HEK293 (cell line): ENCODE data around the gene SEM1.

ENCODE experiments used
- EGR2 ChIP-seq: fragments of 450-650 bp; formaldehyde crosslinking; IDR thresholded peaks from 2 replicates; pipeline ENCODE4 v1.5.1; 2016; ENCODE audit warnings: low read depth, missing biosample characterization, missing genetic modification characterization
- FEZF1 ChIP-seq: fragments of 450-650 bp; formaldehyde crosslinking; IDR thresholded peaks from 2 replicates; pipeline ENCODE4 v1.5.1; 2016; ENCODE audit warnings: missing biosample characterization, missing genetic modification characterization
- GLIS2 ChIP-seq: fragments of 450-650 bp; formaldehyde crosslinking; IDR thresholded peaks from 2 replicates; pipeline ENCODE4 v1.5.1; 2016; ENCODE audit warnings: missing biosample characterization, missing genetic modification characterization
- HOXD13 ChIP-seq: sonication (generic); formaldehyde crosslinking; IDR thresholded peaks from 2 replicates; pipeline ENCODE4 v1.8.0; 2022; ENCODE audit warnings: missing genetic modification reagents, borderline replicate concordance
- WT1 ChIP-seq: fragments of 450-650 bp; formaldehyde crosslinking; IDR thresholded peaks from 2 replicates; pipeline ENCODE4 v1.5.1; 2016; ENCODE audit warnings: missing biosample characterization, missing genetic modification characterization
- ZFP37 ChIP-seq: fragments of 450-650 bp; formaldehyde crosslinking; IDR thresholded peaks from 2 replicates; pipeline ENCODE4 v1.5.1; 2016; ENCODE audit warnings: missing biosample characterization, missing genetic modification characterization
- ZNF132 ChIP-seq: fragments of 450-650 bp; formaldehyde crosslinking; IDR thresholded peaks from 2 replicates; pipeline ENCODE4 v1.5.1; 2017; ENCODE audit warnings: missing biosample characterization, missing genetic modification characterization, borderline replicate concordance
- ZNF155 ChIP-seq: fragments of 450-650 bp; formaldehyde crosslinking; IDR thresholded peaks from 2 replicates; pipeline ENCODE4 v1.5.1; 2016; ENCODE audit warnings: missing biosample characterization, missing genetic modification characterization
- ZNF175 ChIP-seq: fragments of 450-650 bp; formaldehyde crosslinking; IDR thresholded peaks from 2 replicates; pipeline ENCODE4 v1.5.1; 2016; ENCODE audit warnings: missing biosample characterization, missing genetic modification characterization
- ZNF214 ChIP-seq: fragments of 450-650 bp; formaldehyde crosslinking; IDR thresholded peaks from 2 replicates; pipeline ENCODE4 v1.5.1; 2017; ENCODE audit warnings: missing biosample characterization, mild to moderate bottlenecking, missing genetic modification characterization, borderline replicate concordance
- ZNF24 ChIP-seq: fragments of 450-650 bp; formaldehyde crosslinking; IDR thresholded peaks from 2 replicates; pipeline ENCODE4 v1.5.1; 2016; ENCODE audit warnings: missing biosample characterization, missing genetic modification characterization
- ZNF302 ChIP-seq: fragments of 450-650 bp; formaldehyde crosslinking; IDR thresholded peaks from 2 replicates; pipeline ENCODE4 v1.5.1; 2016; ENCODE audit warnings: missing biosample characterization, missing genetic modification characterization, low read depth
- ZNF335 ChIP-seq: fragments of 450-650 bp; formaldehyde crosslinking; conservative IDR thresholded peaks from 2 replicates; pipeline ENCODE4 v1.5.1; 2016; ENCODE audit warnings: missing biosample characterization, missing genetic modification characterization
- ZNF394 ChIP-seq: fragments of 450-650 bp; formaldehyde crosslinking; IDR thresholded peaks from 2 replicates; pipeline ENCODE4 v1.5.1; 2016; ENCODE audit warnings: missing biosample characterization, missing genetic modification characterization, mild to moderate bottlenecking, moderate library complexity, borderline replicate concordance
- ZNF530 ChIP-seq: fragments of 450-650 bp; formaldehyde crosslinking; IDR thresholded peaks from 2 replicates; pipeline ENCODE4 v1.5.1; 2016; ENCODE audit warnings: low read depth, missing biosample characterization, missing genetic modification characterization
- ZNF558 ChIP-seq: fragments of 450-650 bp; formaldehyde crosslinking; IDR thresholded peaks from 2 replicates; pipeline ENCODE4 v1.5.1; 2016; ENCODE audit warnings: missing biosample characterization, missing genetic modification characterization
- ZNF629 ChIP-seq: fragments of 450-650 bp; formaldehyde crosslinking; IDR thresholded peaks from 2 replicates; pipeline ENCODE4 v1.5.1; 2017; ENCODE audit warnings: missing biosample characterization, missing genetic modification characterization
- ZNF677 ChIP-seq: fragments of 450-650 bp; IDR thresholded peaks from 2 replicates; pipeline ENCODE4 v1.5.0; 2018; ENCODE audit warnings: missing biosample characterization, mild to moderate bottlenecking, missing genetic modification characterization, moderate library complexity
- ZNF707 ChIP-seq: fragments of 450-650 bp; formaldehyde crosslinking; IDR thresholded peaks from 2 replicates; pipeline ENCODE4 v1.5.1; 2016; ENCODE audit warnings: missing biosample characterization, missing genetic modification characterization
- ZNF776 ChIP-seq: fragments of 450-650 bp; formaldehyde crosslinking; IDR thresholded peaks from 2 replicates; pipeline ENCODE4 v1.5.0; 2017; ENCODE audit warnings: missing biosample characterization, missing genetic modification characterization, borderline replicate concordance
- TF ChIP-seq, protein P1 (sequence below): fragments of 450-650 bp; formaldehyde crosslinking; IDR thresholded peaks from 2 replicates; pipeline ENCODE4 v1.5.1; 2017; ENCODE audit warnings: missing biosample characterization, mild to moderate bottlenecking, missing genetic modification characterization, moderate library complexity
- TF ChIP-seq, protein P2 (sequence below): fragments of 450-650 bp; formaldehyde crosslinking; IDR thresholded peaks from 2 replicates; pipeline ENCODE4 v1.5.1; 2016; ENCODE audit warnings: missing biosample characterization, missing genetic modification characterization
- TF ChIP-seq, protein P3 (sequence below): IDR thresholded peaks from 2 replicates; pipeline ENCODE4 v1.6.1; 2011; ENCODE audit warnings: mild to moderate bottlenecking, low read depth, low read length, borderline replicate concordance
- TF ChIP-seq, protein P4 (sequence below): fragments of 450-650 bp; formaldehyde crosslinking; IDR thresholded peaks from 2 replicates; pipeline ENCODE4 v1.5.1; 2016; ENCODE audit warnings: missing biosample characterization, missing genetic modification characterization
- TF ChIP-seq, protein P5 (sequence below): fragments of 450-650 bp; formaldehyde crosslinking; IDR thresholded peaks from 2 replicates; pipeline ENCODE4 v1.5.1; 2016; ENCODE audit warnings: missing biosample characterization, missing genetic modification characterization

Gene SEM1

DNA sequence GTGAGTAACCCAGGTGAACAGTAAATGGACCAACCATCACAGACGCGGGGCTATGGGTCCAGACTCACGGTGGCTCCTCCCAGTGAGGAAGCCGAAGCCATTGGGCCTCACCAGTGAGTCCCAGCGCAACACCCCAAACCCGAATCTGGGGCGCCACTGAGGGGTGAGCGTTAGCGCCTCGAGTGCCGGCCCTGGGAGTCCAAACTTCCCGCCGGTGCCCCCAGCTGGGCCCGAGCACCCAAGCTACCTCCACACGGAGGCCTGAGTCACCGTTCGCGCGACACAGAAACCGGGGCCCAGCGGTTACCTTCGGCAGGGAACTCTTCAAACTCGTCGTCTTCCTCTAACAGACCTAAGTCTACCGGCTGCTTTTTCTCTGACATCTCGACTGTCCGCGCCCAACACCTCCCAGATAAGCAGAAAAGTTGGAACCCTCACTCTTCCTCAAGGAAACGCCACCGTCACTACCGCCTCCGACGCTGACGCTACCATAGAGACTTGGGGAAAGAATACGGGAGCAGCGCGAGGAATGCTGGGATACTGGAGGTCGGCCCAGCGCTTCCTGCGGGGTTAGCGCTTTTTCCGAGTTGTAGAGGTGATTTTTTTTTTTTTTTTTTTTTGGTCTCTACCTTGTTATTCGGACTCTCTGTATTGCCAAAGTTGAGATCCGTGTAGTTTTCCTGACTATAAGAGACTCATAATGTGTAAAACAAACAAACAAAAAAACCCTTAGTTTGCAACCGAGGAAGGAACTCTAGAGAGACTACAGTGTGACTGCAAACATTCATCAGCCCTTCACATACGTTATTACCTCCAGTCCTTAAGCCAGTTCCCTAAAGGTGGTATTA is at the start of gene SEM1 (continued):
- no peak for TF ChIP-seq HOXD13 (CRISPR knock-in tag)
- no peak for TF ChIP-seq ZNF558 (tag by site-specific recombination)
- TF ChIP-seq ZNF175 (tag by site-specific recombination), result no peak
- TF ChIP-seq GLIS2, result peak; percentile 84
- no peak for TF ChIP-seq ZNF707 (tag by site-specific recombination)
- TF ChIP-seq ZNF132, result no peak
- TF ChIP-seq, protein P1, sequence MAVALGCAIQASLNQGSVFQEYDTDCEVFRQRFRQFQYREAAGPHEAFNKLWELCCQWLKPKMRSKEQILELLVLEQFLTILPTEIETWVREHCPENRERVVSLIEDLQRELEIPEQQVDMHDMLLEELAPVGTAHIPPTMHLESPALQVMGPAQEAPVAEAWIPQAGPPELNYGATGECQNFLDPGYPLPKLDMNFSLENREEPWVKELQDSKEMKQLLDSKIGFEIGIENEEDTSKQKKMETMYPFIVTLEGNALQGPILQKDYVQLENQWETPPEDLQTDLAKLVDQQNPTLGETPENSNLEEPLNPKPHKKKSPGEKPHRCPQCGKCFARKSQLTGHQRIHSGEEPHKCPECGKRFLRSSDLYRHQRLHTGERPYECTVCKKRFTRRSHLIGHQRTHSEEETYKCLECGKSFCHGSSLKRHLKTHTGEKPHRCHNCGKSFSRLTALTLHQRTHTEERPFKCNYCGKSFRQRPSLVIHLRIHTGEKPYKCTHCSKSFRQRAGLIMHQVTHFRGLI (tag by site-specific recombination), result peak; percentile 68; the same call in 1 of the 2 replicates
- TF ChIP-seq ZNF629 (tag by site-specific recombination), result peak; percentile 73
- TF ChIP-seq, protein P2, sequence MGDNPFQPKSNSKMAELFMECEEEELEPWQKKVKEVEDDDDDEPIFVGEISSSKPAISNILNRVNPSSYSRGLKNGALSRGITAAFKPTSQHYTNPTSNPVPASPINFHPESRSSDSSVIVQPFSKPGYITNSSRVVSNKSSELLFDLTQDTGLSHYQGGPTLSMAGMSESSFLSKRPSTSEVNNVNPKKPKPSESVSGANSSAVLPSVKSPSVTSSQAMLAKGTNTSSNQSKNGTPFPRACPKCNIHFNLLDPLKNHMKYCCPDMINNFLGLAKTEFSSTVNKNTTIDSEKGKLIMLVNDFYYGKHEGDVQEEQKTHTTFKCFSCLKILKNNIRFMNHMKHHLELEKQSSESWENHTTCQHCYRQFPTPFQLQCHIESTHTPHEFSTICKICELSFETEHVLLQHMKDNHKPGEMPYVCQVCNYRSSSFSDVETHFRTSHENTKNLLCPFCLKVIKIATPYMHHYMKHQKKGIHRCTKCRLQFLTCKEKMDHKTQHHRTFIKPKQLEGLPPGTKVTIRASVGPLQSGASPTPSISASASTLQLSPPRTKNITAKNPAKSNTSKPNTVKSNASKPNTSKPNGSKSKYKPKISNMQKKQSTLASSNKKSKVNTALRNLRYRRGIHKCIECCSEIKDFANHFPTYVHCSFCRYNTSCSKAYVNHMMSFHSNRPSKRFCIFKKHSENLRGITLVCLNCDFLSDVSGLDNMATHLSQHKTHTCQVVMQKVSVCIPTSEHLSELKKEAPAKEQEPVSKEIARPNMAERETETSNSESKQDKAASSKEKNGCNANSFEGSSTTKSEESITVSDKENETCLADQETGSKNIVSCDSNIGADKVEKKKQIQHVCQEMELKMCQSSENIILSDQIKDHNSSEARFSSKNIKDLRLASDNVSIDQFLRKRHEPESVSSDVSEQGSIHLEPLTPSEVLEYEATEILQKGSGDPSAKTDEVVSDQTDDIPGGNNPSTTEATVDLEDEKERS (tag by site-specific recombination), result no peak
- no peak for TF ChIP-seq ZNF214 (tag by site-specific recombination)
- peak; percentile 87; the same call in 1 of the 2 replicates for TF ChIP-seq ZFP37 (tag by site-specific recombination)
- TF ChIP-seq ZNF335 (tag by site-specific recombination), result peak; percentile 82
- TF ChIP-seq ZNF394 (tag by site-specific recombination), result peak; percentile 52; the same call in 1 of the 2 replicates
- peak; percentile 61; the same call in 1 of the 2 replicates for TF ChIP-seq ZNF24 (tag by site-specific recombination)
- TF ChIP-seq, protein P3, sequence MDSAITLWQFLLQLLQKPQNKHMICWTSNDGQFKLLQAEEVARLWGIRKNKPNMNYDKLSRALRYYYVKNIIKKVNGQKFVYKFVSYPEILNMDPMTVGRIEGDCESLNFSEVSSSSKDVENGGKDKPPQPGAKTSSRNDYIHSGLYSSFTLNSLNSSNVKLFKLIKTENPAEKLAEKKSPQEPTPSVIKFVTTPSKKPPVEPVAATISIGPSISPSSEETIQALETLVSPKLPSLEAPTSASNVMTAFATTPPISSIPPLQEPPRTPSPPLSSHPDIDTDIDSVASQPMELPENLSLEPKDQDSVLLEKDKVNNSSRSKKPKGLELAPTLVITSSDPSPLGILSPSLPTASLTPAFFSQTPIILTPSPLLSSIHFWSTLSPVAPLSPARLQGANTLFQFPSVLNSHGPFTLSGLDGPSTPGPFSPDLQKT, result no peak
- TF ChIP-seq, protein P4, sequence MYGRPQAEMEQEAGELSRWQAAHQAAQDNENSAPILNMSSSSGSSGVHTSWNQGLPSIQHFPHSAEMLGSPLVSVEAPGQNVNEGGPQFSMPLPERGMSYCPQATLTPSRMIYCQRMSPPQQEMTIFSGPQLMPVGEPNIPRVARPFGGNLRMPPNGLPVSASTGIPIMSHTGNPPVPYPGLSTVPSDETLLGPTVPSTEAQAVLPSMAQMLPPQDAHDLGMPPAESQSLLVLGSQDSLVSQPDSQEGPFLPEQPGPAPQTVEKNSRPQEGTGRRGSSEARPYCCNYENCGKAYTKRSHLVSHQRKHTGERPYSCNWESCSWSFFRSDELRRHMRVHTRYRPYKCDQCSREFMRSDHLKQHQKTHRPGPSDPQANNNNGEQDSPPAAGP, result 0 out of 2 replicates have a peak, but pooled peaks have one; percentile 33
- peak; percentile 86 for TF ChIP-seq ZNF677
- no peak for TF ChIP-seq ZNF302
- no peak for TF ChIP-seq FEZF1 (tag by site-specific recombination)
- TF ChIP-seq EGR2 (tag by site-specific recombination), result peak; percentile 43
- 0 out of 2 replicates have a peak, but pooled peaks have one; percentile 16 for TF ChIP-seq WT1 (tag by site-specific recombination)
- no peak for TF ChIP-seq ZNF776 (tag by site-specific recombination)
- TF ChIP-seq, protein P5, sequence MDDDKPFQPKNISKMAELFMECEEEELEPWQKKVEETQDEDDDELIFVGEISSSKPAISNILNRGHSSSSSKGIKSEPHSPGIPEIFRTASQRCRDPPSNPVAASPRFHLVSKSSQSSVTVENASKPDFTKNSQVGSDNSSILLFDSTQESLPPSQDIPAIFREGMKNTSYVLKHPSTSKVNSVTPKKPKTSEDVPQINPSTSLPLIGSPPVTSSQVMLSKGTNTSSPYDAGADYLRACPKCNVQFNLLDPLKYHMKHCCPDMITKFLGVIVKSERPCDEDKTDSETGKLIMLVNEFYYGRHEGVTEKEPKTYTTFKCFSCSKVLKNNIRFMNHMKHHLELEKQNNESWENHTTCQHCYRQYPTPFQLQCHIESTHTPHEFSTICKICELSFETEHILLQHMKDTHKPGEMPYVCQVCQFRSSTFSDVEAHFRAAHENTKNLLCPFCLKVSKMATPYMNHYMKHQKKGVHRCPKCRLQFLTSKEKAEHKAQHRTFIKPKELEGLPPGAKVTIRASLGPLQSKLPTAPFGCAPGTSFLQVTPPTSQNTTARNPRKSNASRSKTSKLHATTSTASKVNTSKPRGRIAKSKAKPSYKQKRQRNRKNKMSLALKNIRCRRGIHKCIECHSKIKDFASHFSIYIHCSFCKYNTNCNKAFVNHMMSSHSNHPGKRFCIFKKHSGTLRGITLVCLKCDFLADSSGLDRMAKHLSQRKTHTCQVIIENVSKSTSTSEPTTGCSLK (tag by site-specific recombination), result no peak
- TF ChIP-seq ZNF530 (tag by site-specific recombination), result no peak
- TF ChIP-seq ZNF155 (tag by site-specific recombination), result no peak
